ENCODE results near the gene NAA50. TPM values are rescaled to one million over a fixed set of nuclear protein-coding genes. Genes with fewer than 3 reads are reported as not detected.

NAA50 gene
- total and polyA plus RNA-seq, 2 experiments from 2014 or later: 103 to 260 TPM

DNA sequence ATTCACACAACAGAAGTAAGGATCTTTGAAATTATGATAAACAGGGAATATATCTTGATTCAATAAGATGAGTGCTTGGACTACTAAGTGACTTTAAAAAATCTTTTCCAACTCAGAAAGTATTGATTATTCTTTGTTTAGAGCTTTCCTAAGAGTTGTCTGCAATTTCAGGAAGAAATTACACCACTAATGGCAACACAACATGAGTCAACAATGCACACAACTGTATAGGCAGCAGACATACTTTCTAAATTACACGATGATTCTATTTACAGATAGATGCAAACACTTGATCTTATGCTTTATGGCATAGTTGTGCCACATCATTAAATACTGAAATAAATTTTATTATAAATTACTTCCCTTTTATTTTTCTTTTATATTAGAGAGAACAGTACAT lies 4.4 kb downstream of the NAA50 start:
- peaks cover 66% of the 10 kb centered on the region for H3K4me1 Mint-ChIP-seq

More for the DNA sequence above, 4.4 kb downstream of the NAA50 start:
- TF ChIP-seq, protein P1, sequence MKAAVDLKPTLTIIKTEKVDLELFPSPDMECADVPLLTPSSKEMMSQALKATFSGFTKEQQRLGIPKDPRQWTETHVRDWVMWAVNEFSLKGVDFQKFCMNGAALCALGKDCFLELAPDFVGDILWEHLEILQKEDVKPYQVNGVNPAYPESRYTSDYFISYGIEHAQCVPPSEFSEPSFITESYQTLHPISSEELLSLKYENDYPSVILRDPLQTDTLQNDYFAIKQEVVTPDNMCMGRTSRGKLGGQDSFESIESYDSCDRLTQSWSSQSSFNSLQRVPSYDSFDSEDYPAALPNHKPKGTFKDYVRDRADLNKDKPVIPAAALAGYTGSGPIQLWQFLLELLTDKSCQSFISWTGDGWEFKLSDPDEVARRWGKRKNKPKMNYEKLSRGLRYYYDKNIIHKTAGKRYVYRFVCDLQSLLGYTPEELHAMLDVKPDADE (IDR thresholded peaks at IDR 0.05): no peak
- TF ChIP-seq STAT1 (IDR thresholded peaks at IDR 0.05; ENCODE audit: unreplicated experiment): no peak
- TF ChIP-seq, protein P2, sequence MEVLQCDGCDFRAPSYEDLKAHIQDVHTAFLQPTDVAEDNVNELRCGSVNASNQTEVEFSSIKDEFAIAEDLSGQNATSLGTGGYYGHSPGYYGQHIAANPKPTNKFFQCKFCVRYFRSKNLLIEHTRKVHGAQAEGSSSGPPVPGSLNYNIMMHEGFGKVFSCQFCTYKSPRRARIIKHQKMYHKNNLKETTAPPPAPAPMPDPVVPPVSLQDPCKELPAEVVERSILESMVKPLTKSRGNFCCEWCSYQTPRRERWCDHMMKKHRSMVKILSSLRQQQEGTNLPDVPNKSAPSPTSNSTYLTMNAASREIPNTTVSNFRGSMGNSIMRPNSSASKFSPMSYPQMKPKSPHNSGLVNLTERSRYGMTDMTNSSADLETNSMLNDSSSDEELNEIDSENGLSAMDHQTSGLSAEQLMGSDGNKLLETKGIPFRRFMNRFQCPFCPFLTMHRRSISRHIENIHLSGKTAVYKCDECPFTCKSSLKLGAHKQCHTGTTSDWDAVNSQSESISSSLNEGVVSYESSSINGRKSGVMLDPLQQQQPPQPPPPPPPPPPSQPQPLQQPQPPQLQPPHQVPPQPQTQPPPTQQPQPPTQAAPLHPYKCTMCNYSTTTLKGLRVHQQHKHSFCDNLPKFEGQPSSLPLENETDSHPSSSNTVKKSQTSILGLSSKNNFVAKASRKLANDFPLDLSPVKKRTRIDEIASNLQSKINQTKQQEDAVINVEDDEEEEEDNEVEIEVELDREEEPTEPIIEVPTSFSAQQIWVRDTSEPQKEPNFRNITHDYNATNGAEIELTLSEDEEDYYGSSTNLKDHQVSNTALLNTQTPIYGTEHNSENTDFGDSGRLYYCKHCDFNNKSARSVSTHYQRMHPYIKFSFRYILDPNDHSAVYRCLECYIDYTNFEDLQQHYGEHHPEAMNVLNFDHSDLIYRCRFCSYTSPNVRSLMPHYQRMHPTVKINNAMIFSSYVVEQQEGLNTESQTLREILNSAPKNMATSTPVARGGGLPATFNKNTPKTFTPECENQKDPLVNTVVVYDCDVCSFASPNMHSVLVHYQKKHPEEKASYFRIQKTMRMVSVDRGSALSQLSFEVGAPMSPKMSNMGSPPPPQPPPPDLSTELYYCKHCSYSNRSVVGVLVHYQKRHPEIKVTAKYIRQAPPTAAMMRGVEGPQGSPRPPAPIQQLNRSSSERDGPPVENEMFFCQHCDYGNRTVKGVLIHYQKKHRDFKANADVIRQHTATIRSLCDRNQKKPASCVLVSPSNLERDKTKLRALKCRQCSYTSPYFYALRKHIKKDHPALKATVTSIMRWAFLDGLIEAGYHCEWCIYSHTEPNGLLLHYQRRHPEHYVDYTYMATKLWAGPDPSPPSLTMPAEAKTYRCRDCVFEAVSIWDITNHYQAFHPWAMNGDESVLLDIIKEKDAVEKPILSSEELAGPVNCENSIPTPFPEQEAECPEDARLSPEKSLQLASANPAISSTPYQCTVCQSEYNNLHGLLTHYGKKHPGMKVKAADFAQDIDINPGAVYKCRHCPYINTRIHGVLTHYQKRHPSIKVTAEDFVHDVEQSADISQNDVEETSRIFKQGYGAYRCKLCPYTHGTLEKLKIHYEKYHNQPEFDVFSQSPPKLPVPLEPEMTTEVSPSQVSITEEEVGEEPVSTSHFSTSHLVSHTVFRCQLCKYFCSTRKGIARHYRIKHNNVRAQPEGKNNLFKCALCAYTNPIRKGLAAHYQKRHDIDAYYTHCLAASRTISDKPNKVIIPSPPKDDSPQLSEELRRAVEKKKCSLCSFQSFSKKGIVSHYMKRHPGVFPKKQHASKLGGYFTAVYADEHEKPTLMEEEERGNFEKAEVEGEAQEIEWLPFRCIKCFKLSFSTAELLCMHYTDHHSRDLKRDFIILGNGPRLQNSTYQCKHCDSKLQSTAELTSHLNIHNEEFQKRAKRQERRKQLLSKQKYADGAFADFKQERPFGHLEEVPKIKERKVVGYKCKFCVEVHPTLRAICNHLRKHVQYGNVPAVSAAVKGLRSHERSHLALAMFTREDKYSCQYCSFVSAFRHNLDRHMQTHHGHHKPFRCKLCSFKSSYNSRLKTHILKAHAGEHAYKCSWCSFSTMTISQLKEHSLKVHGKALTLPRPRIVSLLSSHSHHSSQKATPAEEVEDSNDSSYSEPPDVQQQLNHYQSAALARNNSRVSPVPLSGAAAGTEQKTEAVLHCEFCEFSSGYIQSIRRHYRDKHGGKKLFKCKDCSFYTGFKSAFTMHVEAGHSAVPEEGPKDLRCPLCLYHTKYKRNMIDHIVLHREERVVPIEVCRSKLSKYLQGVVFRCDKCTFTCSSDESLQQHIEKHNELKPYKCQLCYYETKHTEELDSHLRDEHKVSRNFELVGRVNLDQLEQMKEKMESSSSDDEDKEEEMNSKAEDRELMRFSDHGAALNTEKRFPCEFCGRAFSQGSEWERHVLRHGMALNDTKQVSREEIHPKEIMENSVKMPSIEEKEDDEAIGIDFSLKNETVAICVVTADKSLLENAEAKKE (CRISPR knock-in tag; IDR thresholded peaks at IDR 0.05): no peak
- TF ChIP-seq, protein P3, sequence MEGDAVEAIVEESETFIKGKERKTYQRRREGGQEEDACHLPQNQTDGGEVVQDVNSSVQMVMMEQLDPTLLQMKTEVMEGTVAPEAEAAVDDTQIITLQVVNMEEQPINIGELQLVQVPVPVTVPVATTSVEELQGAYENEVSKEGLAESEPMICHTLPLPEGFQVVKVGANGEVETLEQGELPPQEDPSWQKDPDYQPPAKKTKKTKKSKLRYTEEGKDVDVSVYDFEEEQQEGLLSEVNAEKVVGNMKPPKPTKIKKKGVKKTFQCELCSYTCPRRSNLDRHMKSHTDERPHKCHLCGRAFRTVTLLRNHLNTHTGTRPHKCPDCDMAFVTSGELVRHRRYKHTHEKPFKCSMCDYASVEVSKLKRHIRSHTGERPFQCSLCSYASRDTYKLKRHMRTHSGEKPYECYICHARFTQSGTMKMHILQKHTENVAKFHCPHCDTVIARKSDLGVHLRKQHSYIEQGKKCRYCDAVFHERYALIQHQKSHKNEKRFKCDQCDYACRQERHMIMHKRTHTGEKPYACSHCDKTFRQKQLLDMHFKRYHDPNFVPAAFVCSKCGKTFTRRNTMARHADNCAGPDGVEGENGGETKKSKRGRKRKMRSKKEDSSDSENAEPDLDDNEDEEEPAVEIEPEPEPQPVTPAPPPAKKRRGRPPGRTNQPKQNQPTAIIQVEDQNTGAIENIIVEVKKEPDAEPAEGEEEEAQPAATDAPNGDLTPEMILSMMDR (conservative IDR thresholded peaks at IDR 0.05; ENCODE audit: low read depth in 2 of 2): no peak
- TF ChIP-seq JUNB (IDR thresholded peaks at IDR 0.05; ENCODE audit: unreplicated experiment): no peak
- Histone ChIP-seq H3K27me3 (ENCODE audit: insufficient read depth) (no peaks in the 10 kb centered on the region), H4K20me1 (replicated peaks; ENCODE audit: insufficient read depth) (peaks cover 51% of the 10 kb centered on the region), H3F3A (replicated peaks; ENCODE audit: low read depth) (no peaks in the 10 kb centered on the region), H3K79me2 (replicated peaks; ENCODE audit: insufficient read depth) (peaks cover 92% of the 10 kb centered on the region), H3K4me3 (no peak overlapping the region), H3K4me2 (no peak overlapping the region; the same call in 1 of the 2 replicates), H3K27ac (ENCODE audit: low read depth) (0 out of 2 replicates have a peak overlapping the region, but pooled peaks have one; percentile 16), H3K9me2 (ENCODE audit: insufficient read depth) (no peaks in the 10 kb centered on the region), H3K4me1 (ENCODE audit: insufficient read depth) (peaks cover 39% of the 10 kb centered on the region), H2AFZ (no peak overlapping the region), H3K36me3 (ENCODE audit: insufficient read depth) (no peaks in the 10 kb centered on the region)
- DNase-seq (ENCODE audit: low spot score) (no peak), ATAC-seq (no peak)
- H3K36me3 Mint-ChIP-seq (ENCODE audit: low read depth): peaks cover 14% of the 10 kb centered on the region
- H3K27me3 Mint-ChIP-seq (ENCODE audit: insufficient read depth, low read depth, poor library complexity): peaks cover 15% of the 10 kb centered on the region
- no peak overlapping the region for H3K4me3 Mint-ChIP-seq
- peaks cover 2% of the 10 kb centered on the region; the same call in 1 of the 3 replicates for H3K9me3 Mint-ChIP-seq
- no peak overlapping the region for H3K27ac Mint-ChIP-seq

Measured in GM23338 (cell line).